H1 (cell line): Measurements from ENCODE around the gene NCOA1. TPM values are rescaled to one million over a fixed set of nuclear protein-coding genes. Genes with fewer than 3 reads are reported as not detected.

ENCODE experiments used
- CTCF ChIA-PET: fragments of 300-600 bp; sonication (Branson Sonifier 250); formaldehyde crosslinking; loops from one replicate; lab custom pipeline; 2021; ENCODE audit not compliant: partially characterized antibody; lab: Charles Lee
- POLR2A ChIA-PET: fragments of 300-600 bp; sonication (Branson Sonifier 250); formaldehyde crosslinking; loops from one replicate; lab custom pipeline; 2021; ENCODE audit warnings: inconsistent platforms; ENCODE audit not compliant: partially characterized antibody; lab: Charles Lee
- DNase-seq, 2 experiments: peaks; one replicate each; pipeline versions ENCODE4 v3.0.0 to v3.0.0-alpha.2; 2010 to 2022; ENCODE audit warnings: low spot score in 2 of 2, low read depth in 1 of 2, mixed read lengths in 1 of 2
- FAIRE-seq: peaks from 2 replicates; lab custom pipeline; 2011; peaks lifted over from hg19 to GRCh38; lab: Jason Lieb, UNC
- H2AFZ ChIP-seq: 2 replicates; pipeline ENCODE4 v1.8.1; 2012; ENCODE audit warnings: low read length, inconsistent platforms
- H2AK5ac ChIP-seq: 2 replicates; pipeline ENCODE4 v1.6.1; 2013; ENCODE audit warnings: low read depth, low read length
- H2BK120ac ChIP-seq: replicated peaks from 2 replicates; pipeline ENCODE3; 2013; ENCODE audit warnings: low read depth, low read length, inconsistent platforms
- H2BK12ac ChIP-seq: 2 replicates; pipeline ENCODE4 v1.6.1; 2013; ENCODE audit warnings: low read depth, low read length
- H2BK15ac ChIP-seq: 2 replicates; pipeline ENCODE4 v1.6.1; 2013; ENCODE audit warnings: low read length
- H2BK20ac ChIP-seq: 2 replicates; pipeline ENCODE4 v1.6.1; 2013; ENCODE audit warnings: low read length
- H2BK5ac ChIP-seq: 2 replicates; pipeline ENCODE4 v1.6.1; 2013; ENCODE audit warnings: low read depth, low read length
- H3K14ac ChIP-seq: 2 replicates; pipeline ENCODE4 v1.6.1; 2013; ENCODE audit warnings: inconsistent platforms; ENCODE audit not compliant: insufficient read length
- H3K18ac ChIP-seq: 2 replicates; pipeline ENCODE4 v1.6.1; 2013; ENCODE audit warnings: low read length; ENCODE audit errors: extremely low read depth
- H3K23ac ChIP-seq: 2 replicates; pipeline ENCODE4 v1.6.1; 2013; ENCODE audit warnings: inconsistent platforms; ENCODE audit not compliant: insufficient read length
- H3K23me2 ChIP-seq: 2 replicates; pipeline ENCODE4 v1.6.1; 2013; ENCODE audit warnings: low read depth, low read length
- H3K27ac ChIP-seq: 2 replicates; pipeline ENCODE4 v1.6.1; 2011; ENCODE audit warnings: low read depth, low read length, inconsistent platforms
- H3K27me3 ChIP-seq, 4 experiments: replicated peaks in 1 of 4; 1 replicate in 1 of 4; 2 replicates in 3 of 4; pipeline versions ENCODE4 v1.6.1 to v1.8.1; 2011 to 2013; ENCODE audit warnings: low read length in 3 of 4, mild to moderate bottlenecking in 3 of 4, inconsistent platforms in 2 of 4, mixed read lengths in 2 of 4, moderate library complexity in 1 of 4; ENCODE audit not compliant: control insufficient read depth in 3 of 4, insufficient read depth in 3 of 4; ENCODE audit errors: extremely low read depth in 1 of 4
- H3K36me3 ChIP-seq, 4 experiments: 2 replicates each; pipeline versions ENCODE4 v1.6.1 to v1.8.1; 2011 to 2013; ENCODE audit warnings: mild to moderate bottlenecking in 4 of 4, low read length in 3 of 4, moderate library complexity in 2 of 4, control low read depth in 1 of 4, inconsistent platforms in 1 of 4; ENCODE audit not compliant: insufficient read depth in 4 of 4, control insufficient read depth in 2 of 4
- H3K4ac ChIP-seq: replicated peaks from 2 replicates; pipeline ENCODE3; 2013; ENCODE audit warnings: low read length, low read depth, mixed read lengths, inconsistent platforms; ENCODE audit not compliant: insufficient read length
- H3K4me1 ChIP-seq, 4 experiments: replicated peaks in 1 of 4; 1 replicate in 1 of 4; 2 replicates in 3 of 4; pipeline versions ENCODE4 v1.6.1 to v1.8.1; 2011 to 2013; ENCODE audit warnings: low read length in 3 of 4, inconsistent platforms in 2 of 4, mixed read lengths in 1 of 4; ENCODE audit not compliant: insufficient read depth in 4 of 4, control insufficient read depth in 3 of 4
- H3K4me2 ChIP-seq, 2 experiments: 2 replicates each; pipeline versions ENCODE4 v1.6.1 to v1.8.1; 2011 to 2013; ENCODE audit warnings: low read depth in 2 of 2, low read length in 2 of 2, control low read depth in 1 of 2, inconsistent platforms in 1 of 2, mild to moderate bottlenecking in 1 of 2; ENCODE audit not compliant: insufficient read depth in 1 of 2
- H3K4me3 ChIP-seq, 4 experiments: fragments of 200-600, 300-600 bp in 1 of 4; sonication (generic), shearing (Covaris generic), sonication (Bioruptor Twin) in 1 of 4; 2 replicates each; pipeline versions ENCODE4 v1.5.1 to v1.8.1; 2011 to 2016; ENCODE audit warnings: low read length in 4 of 4, low read depth in 3 of 4, control low read depth in 2 of 4, inconsistent platforms in 2 of 4, mild to moderate bottlenecking in 2 of 4, mixed read lengths in 1 of 4, moderate library complexity in 1 of 4; ENCODE audit not compliant: insufficient read depth in 2 of 4; ENCODE audit errors: extremely low read depth in 1 of 4
- H3K56ac ChIP-seq: replicated peaks from 2 replicates; pipeline ENCODE3; 2013; ENCODE audit warnings: low read depth, mild to moderate bottlenecking, mixed read lengths, low read length, inconsistent platforms; ENCODE audit not compliant: insufficient read length
- H3K79me1 ChIP-seq: 2 replicates; pipeline ENCODE4 v1.6.1; 2013; ENCODE audit warnings: low read depth, low read length, control low read depth
- H3K79me2 ChIP-seq, 2 experiments: 2 replicates each; pipeline versions ENCODE4 v1.6.1 to v1.8.1; 2012 to 2013; ENCODE audit warnings: low read length in 2 of 2, mild to moderate bottlenecking in 2 of 2, inconsistent platforms in 1 of 2; ENCODE audit not compliant: insufficient read depth in 2 of 2, control insufficient read depth in 1 of 2
- H3K9ac ChIP-seq, 4 experiments: replicated peaks in 1 of 4; 1 replicate in 1 of 4; 2 replicates in 3 of 4; pipeline versions ENCODE4 v1.6.1 to v1.8.1; 2011 to 2013; ENCODE audit warnings: low read depth in 3 of 4, low read length in 3 of 4, control low read depth in 2 of 4, mild to moderate bottlenecking in 2 of 4, moderate library complexity in 2 of 4, inconsistent platforms in 1 of 4; ENCODE audit errors: extremely low read depth in 1 of 4
- H3K9me3 ChIP-seq, 2 experiments: 2 replicates each; pipeline versions ENCODE4 v1.6.1 to v1.8.1; 2012 to 2013; ENCODE audit warnings: mild to moderate bottlenecking in 2 of 2, moderate library complexity in 2 of 2, control low read depth in 1 of 2, inconsistent platforms in 1 of 2, low read depth in 1 of 2, low read length in 1 of 2, mixed read lengths in 1 of 2; ENCODE audit not compliant: insufficient read depth in 2 of 2
- H4K20me1 ChIP-seq, 2 experiments: replicated peaks in 1 of 2; 2 replicates each; pipeline versions ENCODE3 to v1.8.1; 2011 to 2013; ENCODE audit warnings: inconsistent platforms in 2 of 2, low read length in 2 of 2, mild to moderate bottlenecking in 1 of 2; ENCODE audit not compliant: insufficient read depth in 2 of 2, control insufficient read depth in 1 of 2
- H4K5ac ChIP-seq: 2 replicates; pipeline ENCODE4 v1.6.1; 2013; ENCODE audit warnings: low read length, low read depth, mixed read lengths, inconsistent platforms; ENCODE audit not compliant: insufficient read length
- H4K8ac ChIP-seq: 2 replicates; pipeline ENCODE4 v1.8.0; 2013; ENCODE audit warnings: mild to moderate bottlenecking, moderate library complexity, low read length, inconsistent platforms; ENCODE audit not compliant: insufficient read depth; ENCODE audit errors: extremely low read depth
- H4K91ac ChIP-seq: replicated peaks from 2 replicates; pipeline ENCODE3; 2013; ENCODE audit warnings: low read length, mixed read lengths, inconsistent platforms; ENCODE audit not compliant: insufficient read length
- BRCA1 ChIP-seq: IDR thresholded peaks from 2 replicates; pipeline ENCODE4 v1.6.1; 2012; ENCODE audit warnings: low read depth, low read length, improper control_type of control experiment
- EP300 ChIP-seq, 2 experiments: IDR thresholded peaks; 1 replicate in 1 of 2; 2 replicates in 1 of 2; pipeline ENCODE4 v1.6.1; 2011 to 2012; ENCODE audit warnings: low read depth in 2 of 2, low read length in 2 of 2, mild to moderate bottlenecking in 2 of 2, borderline replicate concordance in 1 of 2, inconsistent platforms in 1 of 2, moderate library complexity in 1 of 2
- KDM5A ChIP-seq: fragments of 200-600 bp; IDR thresholded peaks from 2 replicates; pipeline ENCODE4 v1.7.1; 2012; ENCODE audit warnings: mild to moderate bottlenecking, low read length, inconsistent platforms, mixed read lengths
- PHF8 ChIP-seq: fragments of 200-600 bp; sonication (generic); conservative IDR thresholded peaks from 2 replicates; pipeline ENCODE4 v1.7.1; 2012; ENCODE audit warnings: low read depth, mild to moderate bottlenecking, inconsistent platforms, low read length, moderate library complexity
- POLR2A ChIP-seq, 2 experiments: IDR thresholded peaks; 1 replicate in 1 of 2; 2 replicates in 1 of 2; pipeline ENCODE4 v1.6.1; 2011; ENCODE audit warnings: low read depth in 2 of 2, low read length in 2 of 2, mild to moderate bottlenecking in 2 of 2; ENCODE audit errors: control extremely low read depth in 1 of 2
- POLR2AphosphoS5 ChIP-seq: IDR thresholded peaks from 2 replicates; pipeline ENCODE4 v1.6.1; 2011; ENCODE audit warnings: low read depth, low read length
- RBBP5 ChIP-seq: IDR thresholded peaks from 2 replicates; pipeline ENCODE4 v1.7.1; 2012; ENCODE audit warnings: low read depth, mild to moderate bottlenecking, inconsistent platforms, low read length, moderate library complexity, borderline replicate concordance
- RFX5 ChIP-seq: IDR thresholded peaks from 2 replicates; pipeline ENCODE4 v1.6.1; 2011; ENCODE audit warnings: low read depth, low read length, improper control_type of control experiment, borderline replicate concordance
- RXRA ChIP-seq: IDR thresholded peaks from 2 replicates; pipeline ENCODE4 v1.6.1; 2011; ENCODE audit warnings: low read depth, mild to moderate bottlenecking, low read length, moderate library complexity; ENCODE audit not compliant: insufficient read depth
- SAP30 ChIP-seq: fragments of 300-600 bp; sonication (generic); IDR thresholded peaks from 2 replicates; pipeline ENCODE4 v1.7.1; 2012; ENCODE audit warnings: low read length, moderate library complexity, mild to moderate bottlenecking, inconsistent platforms; ENCODE audit not compliant: insufficient read depth, insufficient replicate concordance
- SIRT6 ChIP-seq: IDR thresholded peaks from one replicate; pipeline ENCODE4 v1.7.1; 2012; ENCODE audit warnings: low read length, inconsistent platforms
- SP2 ChIP-seq: IDR thresholded peaks from 2 replicates; pipeline ENCODE4 v1.6.1; 2012; ENCODE audit warnings: mild to moderate bottlenecking, low read length, inconsistent platforms
- SUZ12 ChIP-seq: fragments of 200-600 bp; sonication (generic); IDR thresholded peaks from 2 replicates; pipeline ENCODE4 v1.6.1; 2012; ENCODE audit warnings: mild to moderate bottlenecking, inconsistent platforms, low read length, moderate library complexity, mixed read lengths
- WGBS, 2 experiments: shearing (Covaris generic) in 1 of 2; methylation state at CpG; one replicate each; pipeline versions ENCODE4 v1.1.6 to v1.1.7; 2013 to 2015; ENCODE audit warnings: low lambda C conversion rate in 2 of 2, mixed read lengths in 2 of 2, inconsistent platforms in 1 of 2, low coverage in 1 of 2, missing lambda C conversion rate in 1 of 2; ENCODE audit not compliant: insufficient replicate concordance in 2 of 2, insufficient coverage in 1 of 2, insufficient read length in 1 of 2; ENCODE audit errors: extremely low coverage in 1 of 2, missing lambda C conversion rate in 1 of 2; 5-methylcytosine and 5-hydroxymethylcytosine counted together
- polyA plus RNA-seq, 7 experiments: library from polyadenylated mRNA; depleted of rRNA in 3 of 7; stranded (reverse) in 5 of 7; unstranded in 2 of 7; fragments of >200 nt in 5 of 7; fragments of 200-250 nt in 2 of 7; gene quantifications; 1 replicate in 5 of 7; 2 replicates in 1 of 7; 4 replicates in 1 of 7; pipeline versions ENCODE4 v1.2.1 to v1.2.3, GENCODE V29; 2011 to 2013; ENCODE audit warnings: missing spikeins in 2 of 7, mixed read lengths in 2 of 7
- total RNA-seq: library from RNA; stranded (reverse); fragmentation: NEBNext Ultra II Directional; extraction: Animal tissue kit (Norgen Biotek cat#: 25700); gene quantifications from 2 replicates; pipeline ENCODE4 v1.2.1, GENCODE V29; 2021
- TF ChIP-seq, protein P1 (sequence below): IDR thresholded peaks from 2 replicates; pipeline ENCODE4 v1.6.1; 2012; ENCODE audit warnings: inconsistent platforms

NCOA1 gene
- total and polyA plus RNA-seq, 2 of the 8 experiments (the other 6 are each of a cell fraction or from before 2014, with no cell fraction given): 12.8 to 17.9 TPM

DNA sequence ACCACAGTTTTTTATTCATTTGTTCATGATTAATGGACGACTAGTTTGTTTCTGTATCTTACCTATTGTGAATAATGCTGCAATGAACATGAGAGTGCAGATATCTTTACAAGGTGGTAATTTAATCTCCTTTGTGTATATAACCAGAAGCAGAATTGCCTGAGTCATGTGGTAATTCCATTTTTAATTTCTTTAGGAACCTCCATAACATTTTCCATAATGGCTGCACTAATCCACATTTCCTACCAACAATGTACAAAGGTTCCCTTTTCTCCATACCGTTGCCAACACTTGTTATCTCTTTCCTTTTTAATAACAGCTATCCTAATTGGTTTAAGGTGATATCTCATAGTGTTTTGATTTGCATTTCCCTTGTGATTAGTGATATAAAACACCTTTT lies 36.5 kb downstream of the NCOA1 start:
- H2BK12ac ChIP-seq: no peak overlapping the region
- POLR2A ChIA-PET: no interaction called here
- no peak overlapping the region for H2BK15ac ChIP-seq
- CTCF ChIA-PET: no interaction called here
- H3K4me1 ChIP-seq: no peaks in the 10 kb centered on the region
- H3K23ac ChIP-seq: no peak overlapping the region
- no peak overlapping the region for H2BK5ac ChIP-seq
- no peak overlapping the region for H3K56ac ChIP-seq
- peaks cover 0 to 12% of the 10 kb centered on the region in 2 experiments; a peak in 2 of 4 replicates for H3K79me2 ChIP-seq
- no peak overlapping the region for H2AK5ac ChIP-seq
- no peak overlapping the region for H2BK20ac ChIP-seq
- H3K9me3 ChIP-seq: peaks cover 2 to 4% of the 10 kb centered on the region in 2 experiments; a peak in 3 of 4 replicates
- no peaks in the 10 kb centered on the region for H3K79me1 ChIP-seq
- no peak overlapping the region for H3K4me3 ChIP-seq
- H3K9ac ChIP-seq: no peak overlapping the region
- WGBS, 2 experiments: 87% methylated on average over 2 of the region's 2 CpGs; no CpG with 5 or more reads in 1 of the 2 experiments
- no peak overlapping the region for H3K4me2 ChIP-seq
- no peaks in the 10 kb centered on the region for H3K23me2 ChIP-seq
- no peak overlapping the region for H3K18ac ChIP-seq
- FAIRE-seq: no peak
- H4K91ac ChIP-seq: no peak overlapping the region
- DNase-seq: no peak
- H3K27ac ChIP-seq: no peak overlapping the region
- H2AFZ ChIP-seq: no peak overlapping the region
- H4K8ac ChIP-seq: no peak overlapping the region
- no peak overlapping the region for H2BK120ac ChIP-seq
- no peak overlapping the region for H4K5ac ChIP-seq
- no peak overlapping the region for H3K14ac ChIP-seq
- no peaks in the 10 kb centered on the region for H3K27me3 ChIP-seq
- H3K36me3 ChIP-seq: no peaks in the 10 kb centered on the region
- no peaks in the 10 kb centered on the region for H4K20me1 ChIP-seq
- H3K4ac ChIP-seq: no peak overlapping the region
- TF ChIP-seq POLR2A (IDR thresholded peaks at IDR 0.05; ENCODE audit: control extremely low read depth in 1 of 2, low read depth in 2 of 2, low read length in 2 of 2) (no peak), BRCA1 (no peak), SAP30 (no peak), SP2 (no peak), EP300 (IDR thresholded peaks at IDR 0.05; ENCODE audit: borderline replicate concordance in 1 of 2, low read depth in 2 of 2, low read length in 2 of 2) (no peak), RBBP5 (no peak), POLR2AphosphoS5 (no peak), KDM5A (no peak), RXRA (no peak), PHF8 (no peak), SUZ12 (no peak), RFX5 (no peak), SIRT6 (no peak)
- TF ChIP-seq, protein P1, sequence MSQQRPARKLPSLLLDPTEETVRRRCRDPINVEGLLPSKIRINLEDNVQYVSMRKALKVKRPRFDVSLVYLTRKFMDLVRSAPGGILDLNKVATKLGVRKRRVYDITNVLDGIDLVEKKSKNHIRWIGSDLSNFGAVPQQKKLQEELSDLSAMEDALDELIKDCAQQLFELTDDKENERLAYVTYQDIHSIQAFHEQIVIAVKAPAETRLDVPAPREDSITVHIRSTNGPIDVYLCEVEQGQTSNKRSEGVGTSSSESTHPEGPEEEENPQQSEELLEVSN: no peak
